HG02885 (cell line): ENCODE results near the gene TLE4.

Source experiments
- ATAC-seq: cut with Tn5 transposase; IDR thresholded peaks from one replicate; pipeline ENCODE4 v1.9.1; 2021; ENCODE audit warnings: mild to moderate bottlenecking; ENCODE audit not compliant: unreplicated experiment, poor library complexity

The TLE4 gene

DNA sequence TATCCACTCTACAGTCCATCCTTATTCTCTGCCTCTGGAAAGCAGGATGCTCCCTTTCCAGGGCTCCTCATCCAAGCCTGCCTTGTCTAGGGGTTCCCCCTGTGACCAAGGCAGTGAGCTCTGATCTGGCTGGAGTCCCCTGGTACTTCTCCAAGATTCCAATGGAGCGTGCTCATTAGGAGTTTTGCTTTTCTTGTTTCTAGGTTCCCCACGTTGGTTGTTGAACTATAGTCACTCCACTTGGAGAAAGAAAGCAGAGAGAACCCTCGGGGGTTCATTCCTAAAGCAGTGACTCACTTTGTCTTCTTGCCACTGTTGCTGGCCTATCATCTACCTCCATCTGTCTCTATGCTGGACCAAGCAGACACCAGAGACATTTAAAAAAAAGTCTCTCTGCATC is 192.6 kb downstream of the TLE4 start:
- ATAC-seq, result no peak

DNA sequence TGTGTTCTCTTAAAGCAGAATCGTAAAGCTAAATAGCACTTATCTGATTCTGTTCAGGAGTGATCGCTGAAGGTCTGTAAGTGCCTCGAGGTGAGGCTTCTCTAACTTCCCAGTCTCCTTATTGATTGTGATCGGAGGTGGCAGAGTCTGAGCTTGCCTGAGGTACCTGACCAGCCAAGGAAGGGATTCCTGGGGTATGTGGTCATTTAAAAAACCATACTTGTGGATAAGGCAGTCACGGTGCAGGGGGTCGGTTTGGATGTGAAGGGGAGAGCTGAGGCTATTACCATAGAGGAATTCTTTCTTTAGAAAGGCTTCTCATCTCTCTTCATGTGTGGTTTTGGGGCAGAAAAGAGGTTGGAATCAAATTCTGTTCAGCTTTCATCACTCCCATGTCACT is 193.7 kb downstream of the TLE4 start:
- ATAC-seq, result no peak

DNA sequence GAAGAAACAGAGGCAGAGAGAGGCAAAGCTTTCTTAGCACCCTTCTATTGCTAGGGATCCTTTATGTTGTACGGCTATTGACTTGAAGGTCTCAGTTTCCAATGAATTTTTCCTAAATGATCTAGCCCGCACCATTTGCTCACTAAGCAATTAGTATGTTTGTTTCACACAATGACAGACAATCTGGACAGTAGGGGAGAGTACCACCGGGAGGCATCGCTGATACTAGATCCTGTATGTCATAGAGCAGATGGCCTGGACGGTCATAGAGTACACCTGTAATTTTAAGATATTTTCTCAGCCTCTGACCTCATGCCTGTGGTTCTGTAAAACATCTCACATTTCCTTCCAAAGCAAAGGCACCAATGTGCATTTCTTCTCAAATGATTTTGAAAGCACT is 194.3 kb downstream of the TLE4 start:
- no peak for ATAC-seq

DNA sequence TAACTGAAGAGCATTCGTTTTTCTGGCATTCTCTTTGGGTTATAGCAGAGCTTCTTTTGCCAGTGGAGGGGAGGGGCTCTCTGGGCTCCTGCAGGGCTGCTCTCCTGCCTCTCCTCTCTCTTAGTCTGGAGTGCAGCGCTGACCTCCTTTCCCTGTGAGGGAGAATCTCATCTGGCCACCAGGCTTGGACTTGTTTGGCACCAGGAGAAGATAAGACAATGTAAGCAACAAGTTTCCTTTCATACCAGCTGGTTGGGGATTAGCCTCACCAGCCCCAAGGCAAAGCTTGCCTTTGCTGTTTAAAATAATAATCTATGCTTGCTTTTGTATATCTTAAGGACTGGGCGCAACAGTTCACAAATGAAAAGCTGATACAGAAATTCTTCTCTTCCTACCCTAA is 196.4 kb downstream of the TLE4 start:
- no peak for ATAC-seq

DNA sequence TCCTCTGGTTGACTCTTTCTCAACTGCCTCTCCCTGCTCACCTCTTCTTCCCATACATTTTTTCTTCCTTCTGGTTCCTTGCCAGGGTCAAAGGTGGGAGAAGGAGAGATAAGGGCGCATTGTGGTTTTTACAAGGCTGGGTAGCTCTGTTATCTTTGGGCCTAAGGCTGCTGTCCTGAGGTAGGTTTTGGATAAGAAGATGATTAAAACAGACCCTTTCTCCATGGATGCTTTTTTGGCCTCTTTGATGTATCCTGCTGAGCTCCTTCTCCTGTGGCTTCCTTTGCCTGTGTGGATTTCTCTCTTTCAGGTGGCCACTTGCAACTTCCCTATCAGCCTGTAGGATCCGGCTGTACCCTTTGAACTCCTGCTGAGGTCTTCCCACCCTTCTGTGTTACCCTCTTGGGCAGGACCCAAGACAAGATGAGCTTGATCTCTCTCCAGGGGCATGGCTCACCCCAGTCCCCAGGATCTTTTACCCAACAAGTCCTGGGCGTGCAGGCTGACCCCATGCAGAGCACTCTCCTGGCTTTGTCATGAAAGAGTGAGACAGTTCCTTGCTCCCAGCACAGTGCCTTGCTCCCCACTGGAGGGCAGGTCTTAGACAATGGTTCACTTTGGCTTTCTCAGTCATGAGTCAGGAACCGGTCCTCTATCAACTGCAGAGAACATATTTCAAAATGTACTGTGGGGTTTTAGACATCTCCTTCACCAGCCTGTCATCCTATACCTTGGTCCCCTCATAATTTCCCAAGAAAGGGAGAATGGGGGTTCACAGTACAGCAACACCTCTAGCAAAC is 197.9 kb downstream of the TLE4 start:
- ATAC-seq, result no peak

DNA sequence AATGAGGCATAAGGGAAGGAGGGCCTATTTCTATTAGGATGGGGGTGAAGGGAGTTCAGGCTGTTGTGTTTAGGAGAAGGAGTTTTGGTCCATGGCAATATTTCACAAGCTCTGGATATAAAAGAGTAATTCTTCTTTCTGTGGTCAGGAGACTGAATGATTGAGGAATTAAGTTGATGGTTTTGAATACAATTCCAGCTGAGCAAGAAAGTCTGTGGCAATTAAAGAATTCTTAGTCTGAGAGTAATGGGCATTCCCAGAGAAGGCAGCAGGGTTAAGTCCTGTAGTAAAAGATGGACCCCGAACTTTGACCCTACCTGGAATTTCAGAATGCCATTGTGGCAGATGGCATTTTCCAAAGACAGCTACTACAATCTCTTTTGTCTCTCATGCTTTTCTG is 202.6 kb downstream of the TLE4 start:
- no peak for ATAC-seq
